Measurements from ENCODE around the gene ATXN1.
"Not testable (repeated sequence)": the region's sequence is repeated elsewhere in the genome, so short reads cannot be mapped to it uniquely, and the experiment has no call there.

The ATXN1 gene

GRCh38 chr6:16619777-16620176, 141.5 kb downstream of the ATXN1 start:
- in situ Hi-C loops (cut with HindIII; ENCODE audit: low pct_ligation_motif_present, low pct_unique_long_range_greater_than_20kb, low sequenced_read_pairs), result no loop called here

DNA sequence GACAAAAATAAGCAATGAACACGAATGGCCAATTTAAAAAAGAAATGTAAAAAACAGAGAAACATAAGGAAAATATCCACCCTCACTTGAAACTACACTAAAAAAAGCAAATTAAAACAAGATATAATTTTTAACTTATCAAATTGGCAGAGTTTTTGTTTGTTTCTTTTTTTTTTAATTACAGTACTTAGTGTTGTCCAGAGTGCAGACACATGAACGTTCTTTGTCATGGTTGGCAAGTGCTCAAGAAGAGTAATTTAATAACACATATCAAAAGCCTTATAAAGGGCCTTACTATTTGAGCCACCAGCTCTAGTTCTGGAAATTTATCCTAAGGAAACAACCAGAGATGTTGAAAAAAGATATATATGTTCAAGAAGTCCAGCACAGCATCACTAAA, 142.3 kb downstream of the ATXN1 start:
- no peak for DNase-seq
- in situ Hi-C loops (cut with HindIII; ENCODE audit: low pct_ligation_motif_present, low pct_unique_long_range_greater_than_20kb, low sequenced_read_pairs), result no loop called here

More at GRCh38 chr6:16619777-16620176, 141.5 kb downstream of the ATXN1 start:
- DNase-seq, result no peak

DNA sequence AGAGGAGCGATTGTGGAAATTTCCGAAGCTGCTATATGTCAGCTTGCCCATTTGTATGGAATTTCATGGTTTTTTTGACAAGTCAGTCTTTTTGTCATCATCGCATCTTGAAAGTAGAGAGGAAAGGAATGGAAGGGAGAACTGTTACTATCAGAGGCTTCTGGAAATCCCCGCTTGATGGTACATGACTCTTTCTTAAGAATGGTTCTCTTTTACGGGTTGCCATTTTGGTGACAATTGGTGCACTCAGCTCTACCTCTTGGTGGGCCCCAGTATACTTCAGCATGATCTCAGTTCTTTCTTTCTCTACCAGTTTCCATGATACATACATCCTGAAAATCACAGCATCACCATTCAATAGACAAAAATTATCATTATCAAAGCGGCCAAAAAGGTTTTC, 146.0 kb downstream of the ATXN1 start:
- in situ Hi-C loops (cut with HindIII; ENCODE audit: low pct_ligation_motif_present, low pct_unique_long_range_greater_than_20kb, low sequenced_read_pairs); DNase-seq: not testable (repeated sequence)

DNA sequence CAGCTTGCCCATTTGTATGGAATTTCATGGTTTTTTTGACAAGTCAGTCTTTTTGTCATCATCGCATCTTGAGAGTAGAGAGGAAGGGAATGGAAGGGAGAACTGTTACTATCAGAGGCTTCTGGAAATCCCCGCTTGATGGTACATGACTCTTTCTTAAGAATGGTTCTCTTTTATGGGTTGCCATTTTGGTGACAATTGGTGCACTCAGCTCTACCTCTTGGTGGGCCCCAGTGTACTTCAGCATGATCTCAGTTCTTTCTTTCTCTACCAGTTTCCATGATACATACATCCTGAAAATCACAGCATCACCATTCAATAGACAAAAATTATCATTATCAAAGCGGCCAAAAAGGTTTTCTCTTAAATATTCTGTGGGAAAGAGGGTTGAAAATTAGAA, 147.1 kb downstream of the ATXN1 start:
- in situ Hi-C loops (cut with HindIII; ENCODE audit: low pct_ligation_motif_present, low pct_unique_long_range_greater_than_20kb, low sequenced_read_pairs); DNase-seq: not testable (repeated sequence)

GRCh38 chr6:16613504-16613903, 147.8 kb downstream of the ATXN1 start:
- in situ Hi-C loops (cut with HindIII; ENCODE audit: low pct_ligation_motif_present, low pct_unique_long_range_greater_than_20kb, low sequenced_read_pairs); DNase-seq: not testable (repeated sequence)

DNA sequence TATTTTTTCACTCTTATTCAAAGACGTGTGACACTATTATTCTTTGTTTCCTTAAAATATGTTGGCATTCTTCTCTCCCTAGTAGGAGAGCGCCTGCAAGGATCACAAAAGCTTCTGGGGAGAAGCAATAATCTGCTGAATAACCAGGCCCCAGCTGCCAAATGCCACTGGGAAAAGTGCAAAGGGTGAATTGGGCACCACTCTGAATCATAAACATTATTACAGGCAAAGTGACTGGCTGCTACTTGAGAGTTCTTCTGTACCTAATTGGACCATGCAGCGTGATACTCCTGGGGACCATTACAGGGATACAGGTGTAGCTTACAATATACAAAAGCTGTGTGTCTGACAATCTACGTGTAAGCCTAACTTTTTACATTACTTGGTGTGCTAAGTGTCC, 152.8 kb downstream of the ATXN1 start:
- in situ Hi-C loops (cut with HindIII; ENCODE audit: low pct_ligation_motif_present, low pct_unique_long_range_greater_than_20kb, low sequenced_read_pairs), result no loop called here
- no peak for DNase-seq

DNA sequence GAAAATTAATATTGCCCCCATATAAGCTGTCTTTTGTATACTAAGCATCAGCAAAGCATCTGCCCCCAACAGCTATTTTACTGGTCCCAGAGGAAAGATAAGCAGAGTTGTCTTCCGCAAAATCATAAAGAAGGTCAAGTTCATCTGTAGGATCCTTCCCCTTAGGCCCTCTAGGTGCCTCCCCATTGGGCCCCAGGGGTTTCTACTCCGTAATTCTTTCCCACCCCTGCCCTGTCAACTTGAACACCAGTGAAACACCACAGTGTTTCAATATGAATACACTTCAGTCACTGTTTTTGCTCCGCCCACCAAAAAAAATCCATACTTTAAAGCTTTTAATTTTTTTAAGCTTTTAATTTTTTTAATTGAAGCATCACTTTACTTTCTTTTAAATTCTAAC, 159.2 kb downstream of the ATXN1 start:
- in situ Hi-C loops (cut with HindIII; ENCODE audit: low pct_ligation_motif_present, low pct_unique_long_range_greater_than_20kb, low sequenced_read_pairs), result no loop called here
- no peak for DNase-seq

- in situ Hi-C loops (cut with HindIII; ENCODE audit: low pct_ligation_motif_present, low pct_unique_long_range_greater_than_20kb, low sequenced_read_pairs), result no loop called here
- no peak for DNase-seq
Measured at GRCh38 chr6:16600701-16601100, 160.6 kb downstream of the ATXN1 start.

GRCh38 chr6:16600026-16600425, 161.2 kb downstream of the ATXN1 start:
- no peak for DNase-seq
- in situ Hi-C loops (cut with HindIII; ENCODE audit: low pct_ligation_motif_present, low pct_unique_long_range_greater_than_20kb, low sequenced_read_pairs), result no loop called here

DNA sequence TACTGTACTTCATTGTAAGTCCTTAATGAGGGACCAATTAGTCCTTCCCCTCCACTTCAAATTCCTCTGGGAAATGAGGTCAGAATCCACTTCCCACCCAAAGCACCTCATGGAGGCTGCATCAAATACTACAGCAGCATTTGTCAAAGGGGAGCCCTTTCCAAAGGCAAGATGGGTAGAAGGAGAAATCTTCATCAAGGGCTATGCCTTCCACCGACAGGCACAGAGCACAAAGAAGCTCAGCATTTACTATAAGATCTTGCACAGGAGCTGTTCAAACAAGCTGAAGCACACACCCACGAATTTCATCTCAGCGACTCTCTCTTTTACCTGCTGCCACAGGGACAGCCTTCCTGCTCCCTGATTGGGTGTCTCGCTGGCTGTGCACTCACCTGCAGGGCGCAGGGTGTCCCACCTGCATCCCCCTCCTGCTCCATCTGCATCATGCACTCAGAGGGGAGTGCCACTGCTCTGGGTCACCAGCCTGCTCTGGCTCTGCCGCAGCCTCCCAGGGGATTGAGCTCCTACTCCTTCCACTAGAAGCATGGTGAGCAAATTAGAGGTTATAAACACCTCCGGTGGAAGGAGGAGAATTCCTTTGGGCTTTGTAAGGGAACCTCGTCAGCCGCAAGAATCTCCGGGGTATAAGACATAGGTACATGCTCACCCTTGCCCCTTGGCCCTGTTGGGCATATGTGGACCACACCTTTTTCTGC, 164.5 kb downstream of the ATXN1 start:
- DNase-seq, result no peak
- in situ Hi-C loops (cut with HindIII; ENCODE audit: low pct_ligation_motif_present, low pct_unique_long_range_greater_than_20kb, low sequenced_read_pairs), result no loop called here

GRCh38 chr6:16595514-16596120, 165.6 kb downstream of the ATXN1 start:
- in situ Hi-C loops (cut with HindIII; ENCODE audit: low pct_ligation_motif_present, low pct_unique_long_range_greater_than_20kb, low sequenced_read_pairs), result no loop called here
- DNase-seq, result no peak

GRCh38 chr6:16594849-16595248, 166.4 kb downstream of the ATXN1 start:
- DNase-seq, result no peak
- in situ Hi-C loops (cut with HindIII; ENCODE audit: low pct_ligation_motif_present, low pct_unique_long_range_greater_than_20kb, low sequenced_read_pairs), result no loop called here

DNA sequence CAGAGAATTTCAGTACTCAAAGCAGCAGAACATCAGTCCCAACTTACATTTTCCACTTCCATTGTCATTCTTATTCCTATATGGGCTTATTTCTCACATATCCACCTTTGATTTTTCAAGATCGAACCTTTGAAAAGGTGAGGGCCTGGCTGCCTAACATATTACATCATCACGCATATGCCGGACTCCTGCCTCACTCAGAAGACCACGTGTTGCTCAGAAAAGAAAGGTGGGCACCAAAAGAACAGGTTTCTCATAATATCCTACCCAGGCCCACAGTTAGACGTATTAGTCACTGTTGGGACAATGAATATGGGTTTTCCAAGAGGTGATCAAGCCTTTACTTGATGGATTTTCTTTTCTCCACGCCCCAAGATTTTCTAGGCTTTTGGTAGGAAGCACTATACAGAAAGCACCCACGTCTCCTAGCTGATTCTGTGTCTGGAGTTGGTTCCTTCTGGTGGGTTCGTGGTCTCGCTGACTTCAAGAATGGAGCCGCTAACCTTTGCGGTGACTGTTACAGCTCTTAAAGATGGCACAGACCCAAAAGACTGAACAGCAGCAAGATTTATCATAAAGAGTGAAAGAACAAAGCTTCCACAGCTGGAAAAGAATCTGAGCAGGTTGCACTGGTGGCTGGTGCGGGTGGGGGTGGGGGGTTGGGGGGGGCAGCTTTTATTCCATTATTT, 168.9 kb downstream of the ATXN1 start:
- in situ Hi-C loops (cut with HindIII; ENCODE audit: low pct_ligation_motif_present, low pct_unique_long_range_greater_than_20kb, low sequenced_read_pairs), result no loop called here
- no peak for DNase-seq

GRCh38 chr6:16591396-16592222, 169.7 kb downstream of the ATXN1 start:
- no peak for DNase-seq
- in situ Hi-C loops (cut with HindIII; ENCODE audit: low pct_ligation_motif_present, low pct_unique_long_range_greater_than_20kb, low sequenced_read_pairs), result no loop called here

DNA sequence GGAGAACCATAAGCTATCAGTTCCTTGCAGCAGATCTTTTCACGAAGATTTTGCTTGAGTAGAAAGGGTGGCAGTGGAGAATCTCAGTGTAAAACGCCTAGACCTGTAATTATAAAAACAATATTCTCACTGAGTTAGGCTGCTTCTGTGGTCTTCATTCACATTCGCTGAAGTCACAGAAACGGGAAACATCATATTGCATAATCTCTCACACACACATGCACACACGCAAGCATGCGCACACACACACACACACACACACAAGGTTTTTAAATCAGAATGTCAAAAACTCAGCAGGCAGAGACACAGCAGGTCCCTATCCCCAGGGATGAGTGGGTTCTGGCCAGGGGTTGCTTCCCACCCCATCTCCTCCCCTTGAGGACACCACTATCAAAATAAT, 175.5 kb downstream of the ATXN1 start:
- in situ Hi-C loops (cut with HindIII; ENCODE audit: low pct_ligation_motif_present, low pct_unique_long_range_greater_than_20kb, low sequenced_read_pairs), result no loop called here
- DNase-seq, result peak; percentile 37

- in situ Hi-C loops (cut with HindIII; ENCODE audit: low pct_ligation_motif_present, low pct_unique_long_range_greater_than_20kb, low sequenced_read_pairs), result no loop called here
- no peak for DNase-seq
Measured at GRCh38 chr6:16583144-16583762, 178.0 kb downstream of the ATXN1 start.

- in situ Hi-C loops (cut with HindIII; ENCODE audit: low pct_ligation_motif_present, low pct_unique_long_range_greater_than_20kb, low sequenced_read_pairs), result no loop called here
- no peak for DNase-seq
Measured at GRCh38 chr6:16582446-16583143, 178.7 kb downstream of the ATXN1 start.

- no peak for DNase-seq
- in situ Hi-C loops (cut with HindIII; ENCODE audit: low pct_ligation_motif_present, low pct_unique_long_range_greater_than_20kb, low sequenced_read_pairs), result no loop called here
Measured at GRCh38 chr6:16578695-16579285, 182.5 kb downstream of the ATXN1 start.

Measured in ACHN (cell line).